ENCODE results near the gene TMEM163. TPM values are rescaled to one million over a fixed set of nuclear protein-coding genes. Genes with fewer than 3 reads are reported as not detected.
"Not testable (repeated sequence)": the region's sequence is repeated elsewhere in the genome, so short reads cannot be mapped to it uniquely, and the experiment has no call there.

The TMEM163 gene
- total RNA-seq, 1 donor from 2014 or later = 31.9 TPM

- H3K9me3 ChIP-seq = no peaks in the 10 kb centered on the region
- intact Hi-C loops (cut with DNase I) = no loop called here
- no peaks in the 10 kb centered on the region for H3K36me3 ChIP-seq
- DNase-seq (no peak), ATAC-seq (no peak)
- TF ChIP-seq CTCF (IDR thresholded peaks at IDR 0.05) = no peak
- H3K27me3 ChIP-seq (ENCODE audit: low read depth) = no peaks in the 10 kb centered on the region
- no peak overlapping the region for H3K27ac ChIP-seq
- H3K4me3 ChIP-seq = no peak overlapping the region
- no peaks in the 10 kb centered on the region for H3K4me1 ChIP-seq
These were observed 93.5 kb downstream of the TMEM163 start for GRCh38 chr2:134625311-134625710.

DNA sequence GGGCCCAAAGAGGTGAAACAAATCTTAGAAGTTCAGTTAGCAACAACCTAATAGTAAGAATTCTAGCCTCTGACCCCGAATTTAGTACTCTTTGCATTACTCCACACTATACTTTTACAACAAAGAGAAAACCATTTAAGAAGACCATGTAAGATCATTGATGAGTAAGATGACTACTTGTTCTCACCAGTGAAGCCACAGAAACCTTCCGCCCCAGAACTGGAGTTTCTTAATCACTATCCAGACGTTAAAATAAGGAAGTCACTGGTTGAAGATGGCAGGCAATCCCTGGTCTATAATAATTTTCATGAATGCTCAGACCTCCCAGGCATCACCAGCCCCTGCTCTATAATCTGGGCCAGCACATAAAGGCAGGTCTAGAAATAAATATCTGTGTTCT is 95.0 kb downstream of the TMEM163 start:
- H3K27ac ChIP-seq = no peak overlapping the region
- DNase-seq (no peak), ATAC-seq (peak in 1 of 2 donors; percentile 28)
- H3K36me3 ChIP-seq = no peaks in the 10 kb centered on the region
- no peaks in the 10 kb centered on the region for H3K27me3 ChIP-seq (ENCODE audit: low read depth)
- no peak overlapping the region for H3K4me3 ChIP-seq
- TF ChIP-seq CTCF (IDR thresholded peaks at IDR 0.05) = no peak
- peaks cover 5% of the 10 kb centered on the region for H3K9me3 ChIP-seq
- no peaks in the 10 kb centered on the region for H3K4me1 ChIP-seq
- intact Hi-C loops (cut with DNase I) = no loop called here

DNA sequence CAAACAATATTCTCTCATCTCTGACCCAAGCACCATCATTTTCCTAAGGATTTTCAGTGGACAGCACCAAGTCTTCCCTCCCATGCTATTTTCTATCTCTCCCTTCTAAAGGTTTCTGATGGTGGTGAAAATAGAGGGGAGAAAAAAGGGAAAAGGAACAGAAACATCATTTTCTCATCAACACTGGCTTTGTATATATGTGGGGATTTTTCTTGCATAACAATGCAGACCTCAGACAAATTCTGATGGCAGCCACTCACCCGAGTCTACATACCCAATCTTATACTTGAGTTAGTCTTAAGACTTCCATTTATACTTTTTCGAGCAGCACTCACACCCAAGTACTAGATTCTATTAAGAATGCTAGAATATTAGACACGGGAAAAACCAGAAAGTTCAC is 95.8 kb downstream of the TMEM163 start:
- Histone ChIP-seq H3K4me1 (no peaks in the 10 kb centered on the region), H3K27me3 (ENCODE audit: low read depth) (no peaks in the 10 kb centered on the region), H3K36me3 (no peaks in the 10 kb centered on the region), H3K4me3 (no peak overlapping the region), H3K9me3 (peaks cover 5% of the 10 kb centered on the region), H3K27ac (no peak overlapping the region)
- intact Hi-C loops (cut with DNase I) = no loop called here
- DNase-seq = no peak
- TF ChIP-seq CTCF (IDR thresholded peaks at IDR 0.05) = no peak
- no peak for ATAC-seq

DNA sequence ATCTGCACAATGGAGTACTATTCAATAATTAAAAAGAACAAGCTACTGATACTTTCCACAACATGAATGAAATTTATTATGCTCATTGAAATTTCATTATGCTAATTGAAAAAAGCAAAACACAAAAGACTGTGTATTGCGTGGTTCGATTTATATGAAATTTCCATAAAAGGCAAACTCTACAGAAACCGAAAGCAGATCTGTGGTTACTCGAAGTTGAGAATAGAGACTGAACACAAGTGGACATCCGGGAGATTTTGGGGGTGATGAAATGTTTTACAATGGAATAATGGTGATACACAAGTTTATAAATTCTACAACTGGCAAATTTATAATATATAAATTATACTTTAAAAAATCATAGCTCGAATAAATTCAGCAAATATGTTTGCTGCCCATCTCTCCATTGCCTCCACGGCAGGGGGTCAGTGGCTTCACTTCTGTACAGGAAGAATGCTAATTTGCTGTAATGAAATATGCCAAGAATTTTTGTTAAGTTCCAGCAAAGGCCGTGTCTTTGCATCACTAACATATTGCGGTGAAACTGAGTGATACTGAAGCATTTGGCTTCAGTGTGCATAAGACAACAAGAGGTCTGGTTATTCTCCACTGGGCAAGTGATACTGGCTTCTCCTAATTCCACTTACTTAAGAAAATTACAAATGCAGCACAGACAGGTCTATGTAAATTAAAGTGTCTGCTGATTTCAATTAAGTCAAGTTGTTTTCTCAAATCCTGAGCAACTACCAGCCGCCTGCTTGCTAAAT is 96.7 kb downstream of the TMEM163 start:
- ATAC-seq (no peak), DNase-seq (no peak)
- intact Hi-C loops (cut with DNase I) = no loop called here
- Histone ChIP-seq H3K27ac (no peak overlapping the region), H3K36me3 (no peaks in the 10 kb centered on the region), H3K9me3 (peaks cover 5% of the 10 kb centered on the region), H3K4me1 (no peaks in the 10 kb centered on the region), H3K4me3 (no peak overlapping the region), H3K27me3 (ENCODE audit: low read depth) (no peaks in the 10 kb centered on the region)
- no peak for TF ChIP-seq CTCF (IDR thresholded peaks at IDR 0.05)

GRCh38 chr2:134619250-134619649 is 99.5 kb downstream of the TMEM163 start:
- DNase-seq (no peak), ATAC-seq (no peak)
- no peak for TF ChIP-seq CTCF (IDR thresholded peaks at IDR 0.05)
- Histone ChIP-seq H3K27me3 (ENCODE audit: low read depth) (no peaks in the 10 kb centered on the region), H3K4me3 (no peak overlapping the region), H3K4me1 (no peaks in the 10 kb centered on the region), H3K9me3 (peaks cover 5% of the 10 kb centered on the region), H3K27ac (no peak overlapping the region), H3K36me3 (no peaks in the 10 kb centered on the region)
- intact Hi-C loops (cut with DNase I) = no loop called here

DNA sequence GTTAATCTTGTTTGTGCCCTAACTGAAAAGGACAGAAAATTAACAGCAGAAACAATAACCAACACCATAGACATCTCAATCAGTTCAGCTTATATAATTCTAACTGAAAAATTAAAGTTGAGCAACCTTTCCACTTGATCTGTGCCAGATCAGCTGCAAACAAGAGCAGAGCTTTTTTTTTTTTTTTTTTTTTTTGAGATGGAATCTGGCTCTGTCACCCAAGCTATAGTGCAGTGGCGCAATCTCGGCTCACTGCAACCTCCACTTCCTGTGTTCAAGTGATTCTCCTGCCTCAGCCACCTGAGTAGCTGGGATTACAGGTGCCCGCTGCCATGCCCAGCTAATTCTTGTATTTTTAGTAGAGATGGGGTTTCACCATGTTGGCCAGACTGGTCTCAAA is 103.3 kb downstream of the TMEM163 start:
- H3K4me1 ChIP-seq; H3K36me3 ChIP-seq; H3K4me3 ChIP-seq; H3K27me3 ChIP-seq (ENCODE audit: low read depth); intact Hi-C loops (cut with DNase I): not testable (repeated sequence)
- ATAC-seq (peak; percentile 62 to 84), DNase-seq (peak; percentile 73)
- Histone ChIP-seq H3K9me3 (peaks cover 13% of the 10 kb centered on the region), H3K27ac (peak overlapping the region; percentile 13)
